Hematopoietic multipotent progenitor cell treated with erythropoietin and hydrocortisone succinate and interleukin-3 and kit ligand, for 15 days (in vitro differentiated cells): Measurements from ENCODE around the gene NOL9.
"Not testable (repeated sequence)": the region's sequence is repeated elsewhere in the genome, so short reads cannot be mapped to it uniquely, and the experiment has no call there.

ENCODE experiments used
- DNase-seq: peaks from one replicate; pipeline ENCODE4 v3.0.0-alpha.2; 2015; ENCODE audit warnings: low spot score

Gene NOL9

DNA sequence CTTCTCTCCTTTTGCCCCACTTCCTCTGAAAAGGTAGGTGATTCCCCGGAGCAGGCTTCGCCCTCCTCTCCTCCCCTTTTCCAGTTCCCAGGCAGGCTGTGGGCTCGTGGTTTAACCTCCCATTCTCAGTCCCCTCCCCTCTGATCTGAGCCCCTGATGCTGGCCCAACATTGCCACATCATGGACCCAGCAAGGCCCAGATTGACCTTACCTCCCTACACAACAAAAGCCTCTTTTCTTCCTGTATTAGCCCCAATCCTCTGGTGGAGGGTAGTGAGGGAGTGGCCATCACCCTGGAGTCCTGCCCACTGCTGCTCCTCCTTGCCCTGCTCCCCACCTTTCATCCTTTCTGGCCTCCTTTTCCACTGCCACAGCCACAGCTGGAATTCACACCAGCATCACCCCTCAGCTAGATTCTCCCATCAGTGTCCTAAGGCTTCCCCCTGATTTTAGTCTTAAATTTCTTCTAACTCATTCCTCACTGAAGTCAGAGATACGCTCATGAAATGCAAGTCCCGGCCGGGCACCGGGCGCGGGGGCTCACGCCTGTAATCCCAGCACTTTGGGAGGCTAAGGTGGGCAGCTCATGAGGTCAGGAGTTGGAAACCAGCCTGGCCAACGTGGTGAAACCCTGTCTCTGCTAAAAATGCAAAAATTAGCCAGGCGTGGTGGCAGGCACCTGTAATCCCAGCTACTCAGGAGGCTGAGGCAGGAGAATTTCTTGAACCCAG, 18.5 kb upstream of the NOL9 start:
- no peak for DNase-seq

DNA sequence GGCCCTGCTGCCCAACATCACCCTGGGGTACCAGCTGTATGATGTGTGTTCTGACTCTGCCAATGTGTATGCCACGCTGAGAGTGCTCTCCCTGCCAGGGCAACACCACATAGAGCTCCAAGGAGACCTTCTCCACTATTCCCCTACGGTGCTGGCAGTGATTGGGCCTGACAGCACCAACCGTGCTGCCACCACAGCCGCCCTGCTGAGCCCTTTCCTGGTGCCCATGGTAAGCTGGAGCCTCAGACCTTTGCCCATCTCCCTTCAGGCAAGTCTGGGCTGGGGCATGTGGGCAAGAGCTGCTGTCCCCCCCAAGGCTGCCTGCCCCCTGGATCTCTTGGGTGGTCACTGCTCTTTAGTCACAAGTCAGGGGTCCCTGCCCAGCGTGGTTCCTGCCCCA, 16.7 kb upstream of the NOL9 start:
- no peak for DNase-seq

DNA sequence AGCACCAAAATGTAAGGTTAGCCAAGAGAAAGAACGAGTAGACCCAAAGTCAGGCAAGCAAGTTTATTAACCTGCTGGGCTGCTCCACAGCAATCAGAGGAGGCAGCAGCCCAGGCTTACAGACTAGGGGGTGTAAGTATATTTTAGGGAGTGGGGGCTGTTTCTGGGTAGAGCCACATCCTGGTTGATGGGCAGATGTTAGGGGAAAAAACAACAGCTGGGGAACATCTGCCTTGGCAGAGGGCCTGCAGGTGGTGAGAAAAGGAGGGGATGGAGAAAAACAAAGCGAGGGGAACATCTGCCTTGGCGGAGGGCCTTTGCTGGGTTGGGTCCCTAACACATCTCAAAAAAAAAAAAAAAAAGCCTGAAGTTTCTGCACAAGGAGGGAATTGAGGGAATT, 15.8 kb upstream of the NOL9 start:
- no peak for DNase-seq

DNA sequence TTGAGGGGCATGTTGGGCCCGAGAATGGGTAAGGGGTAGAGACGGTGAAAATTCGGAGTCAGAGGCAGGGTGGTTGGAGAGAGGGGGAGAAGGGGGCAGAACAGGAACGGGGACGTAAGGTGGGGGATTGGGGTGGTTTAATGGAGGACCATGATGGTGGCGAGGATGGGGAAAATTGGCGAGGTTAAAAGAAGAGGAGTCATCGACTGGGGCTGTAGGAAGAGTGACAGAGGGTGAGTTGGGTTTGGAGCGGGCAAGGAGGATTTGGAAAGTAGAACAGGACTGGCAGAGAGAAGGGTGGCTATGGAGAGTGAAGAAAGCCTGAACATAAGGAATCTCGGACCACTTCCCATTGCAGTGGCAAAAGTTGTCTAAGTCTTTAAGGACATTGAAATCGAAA, 14.7 kb upstream of the NOL9 start:
- no peak for DNase-seq

DNA sequence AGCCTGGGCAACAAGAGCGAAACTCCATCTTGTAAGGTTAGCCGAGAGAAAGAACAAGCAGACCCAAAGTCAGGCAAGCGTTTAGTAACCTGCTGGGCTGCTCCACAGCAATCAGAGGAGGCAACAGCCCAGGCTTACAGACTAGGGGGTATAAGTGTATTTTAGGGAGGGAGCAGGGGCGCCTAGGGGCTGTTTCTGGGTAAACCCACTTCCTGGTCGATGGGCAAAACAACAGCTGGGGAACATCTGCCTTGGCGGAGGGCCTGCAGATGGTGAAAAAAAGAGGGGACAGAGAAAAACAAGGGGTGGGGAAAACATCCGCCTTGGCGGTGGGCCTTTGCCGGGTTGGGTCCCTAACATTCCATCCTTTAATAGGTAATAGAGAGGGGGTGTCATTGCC, 6.0 kb upstream of the NOL9 start:
- no peak for DNase-seq

DNA sequence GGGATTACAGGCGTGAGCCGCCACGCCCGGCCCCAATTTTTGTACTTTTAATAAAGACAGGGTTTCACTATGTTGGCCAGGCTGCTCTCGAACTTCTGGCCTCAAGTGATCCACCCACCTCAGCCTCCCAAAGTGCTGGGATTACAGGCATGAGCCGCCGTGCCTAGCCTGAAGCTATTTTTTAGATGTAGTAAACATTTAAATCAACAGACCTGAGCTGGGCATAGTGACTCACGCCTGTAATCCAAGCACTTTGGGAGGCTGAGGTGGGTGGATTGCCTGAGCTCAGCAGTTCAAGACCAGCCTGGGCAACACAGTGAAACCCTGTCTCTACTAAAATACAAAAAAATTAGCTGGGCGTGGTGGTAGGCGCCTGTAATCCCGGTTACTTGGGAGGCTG, 4.8 kb upstream of the NOL9 start:
- DNase-seq: not testable (repeated sequence)

DNA sequence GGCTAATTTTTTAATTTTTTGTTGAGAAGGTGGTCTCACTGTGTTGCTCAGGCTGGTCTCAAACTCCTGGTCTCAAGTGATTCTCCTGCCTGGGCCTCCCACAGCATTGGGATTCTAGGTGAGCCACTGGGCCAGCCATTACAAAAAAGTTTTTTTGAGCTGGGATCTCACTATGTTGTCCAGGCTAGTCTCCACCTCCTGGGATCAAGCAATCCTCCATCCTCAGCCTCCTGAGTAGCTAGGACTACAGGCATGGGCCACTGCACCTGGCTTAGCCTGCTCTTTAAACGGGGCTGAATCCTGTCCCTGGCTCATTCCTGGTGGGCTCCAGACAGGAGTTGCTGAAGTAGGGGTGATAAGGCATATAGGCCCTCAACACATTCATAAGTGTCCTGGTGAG, 3.3 kb upstream of the NOL9 start:
- DNase-seq: no peak

DNA sequence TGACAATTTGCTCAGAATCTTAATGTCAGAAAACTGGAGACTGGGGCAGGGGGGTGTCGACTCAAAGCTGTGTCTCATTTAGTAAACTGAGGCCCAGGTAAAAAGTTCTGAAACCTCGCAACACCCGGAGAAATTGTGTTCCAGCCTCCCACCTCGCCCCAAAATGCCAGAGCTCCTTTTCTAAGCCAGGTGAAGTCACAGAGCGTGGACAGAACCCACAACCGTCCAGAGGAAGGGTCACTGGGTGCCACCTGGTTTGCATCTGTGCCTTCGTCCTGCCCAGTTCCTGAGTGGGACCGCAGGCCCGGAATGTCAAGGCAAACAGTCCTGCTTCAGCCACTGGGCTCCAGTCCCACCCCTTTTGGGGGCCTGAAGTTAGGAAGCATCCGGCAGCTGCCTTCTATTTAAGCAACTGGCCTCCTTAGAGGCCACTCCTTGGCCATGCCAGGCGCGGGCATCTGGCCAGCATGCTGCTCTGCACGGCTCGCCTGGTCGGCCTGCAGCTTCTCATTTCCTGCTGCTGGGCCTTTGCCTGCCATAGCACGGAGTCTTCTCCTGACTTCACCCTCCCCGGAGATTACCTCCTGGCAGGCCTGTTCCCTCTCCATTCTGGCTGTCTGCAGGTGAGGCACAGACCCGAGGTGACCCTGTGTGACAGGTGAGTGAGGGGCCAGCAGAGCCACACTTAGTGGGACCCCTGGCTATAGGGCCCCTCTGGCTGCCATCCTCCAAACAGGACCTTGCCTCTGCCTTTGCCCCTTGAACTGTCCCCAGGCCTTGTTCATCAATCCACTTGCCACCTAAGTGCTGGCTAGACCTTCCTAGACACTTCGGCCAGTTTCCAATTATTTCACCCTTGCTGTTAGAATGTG, 830 bp upstream of the NOL9 start, which contains the start of gene TAS1R1:
TSS of gene TAS1R1 (plus strand) at position 401 of the 872 bp plus-strand sequence. CDS start at position 468, 67 bp downstream.
- DNase-seq: no peak

DNA sequence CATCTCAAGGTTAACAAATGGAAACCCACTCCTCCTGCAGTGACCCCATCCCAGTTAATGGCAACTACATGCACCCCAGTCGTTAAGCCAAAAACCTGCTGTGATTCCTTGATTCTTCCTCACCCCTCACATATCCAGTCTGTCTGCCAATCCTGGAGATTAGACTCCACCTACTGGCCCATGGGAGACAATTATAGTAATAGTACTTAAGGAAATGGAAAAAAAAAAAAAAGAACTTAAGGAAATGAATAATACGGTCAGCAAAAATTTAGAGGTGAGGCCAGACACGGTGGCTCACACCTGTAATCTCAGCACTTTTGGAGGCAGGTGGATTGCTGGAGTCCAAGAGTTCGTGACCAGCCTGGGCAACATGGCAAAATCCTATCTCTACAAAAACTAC, 7.0 kb downstream of the NOL9 start:
- DNase-seq: no peak

DNA sequence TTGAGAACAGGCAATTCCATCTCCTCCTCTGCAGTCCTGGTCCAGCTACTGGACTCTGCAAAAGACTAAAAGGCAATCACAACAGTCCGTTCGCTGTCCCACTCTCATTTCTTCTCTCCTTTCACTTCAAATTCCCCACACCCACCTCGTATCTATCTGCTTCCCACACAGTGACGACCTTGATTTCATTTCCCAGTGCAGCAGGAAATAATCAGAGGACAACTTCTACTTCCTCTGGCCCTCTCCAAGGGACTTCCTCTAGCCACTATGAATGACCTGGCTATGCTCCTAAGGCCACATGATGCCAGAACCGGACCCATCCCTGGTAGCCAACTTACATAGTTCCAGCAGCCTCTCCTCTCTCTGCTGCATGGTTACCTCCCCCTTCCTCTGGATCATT, 8.0 kb downstream of the NOL9 start:
- no peak for DNase-seq

DNA sequence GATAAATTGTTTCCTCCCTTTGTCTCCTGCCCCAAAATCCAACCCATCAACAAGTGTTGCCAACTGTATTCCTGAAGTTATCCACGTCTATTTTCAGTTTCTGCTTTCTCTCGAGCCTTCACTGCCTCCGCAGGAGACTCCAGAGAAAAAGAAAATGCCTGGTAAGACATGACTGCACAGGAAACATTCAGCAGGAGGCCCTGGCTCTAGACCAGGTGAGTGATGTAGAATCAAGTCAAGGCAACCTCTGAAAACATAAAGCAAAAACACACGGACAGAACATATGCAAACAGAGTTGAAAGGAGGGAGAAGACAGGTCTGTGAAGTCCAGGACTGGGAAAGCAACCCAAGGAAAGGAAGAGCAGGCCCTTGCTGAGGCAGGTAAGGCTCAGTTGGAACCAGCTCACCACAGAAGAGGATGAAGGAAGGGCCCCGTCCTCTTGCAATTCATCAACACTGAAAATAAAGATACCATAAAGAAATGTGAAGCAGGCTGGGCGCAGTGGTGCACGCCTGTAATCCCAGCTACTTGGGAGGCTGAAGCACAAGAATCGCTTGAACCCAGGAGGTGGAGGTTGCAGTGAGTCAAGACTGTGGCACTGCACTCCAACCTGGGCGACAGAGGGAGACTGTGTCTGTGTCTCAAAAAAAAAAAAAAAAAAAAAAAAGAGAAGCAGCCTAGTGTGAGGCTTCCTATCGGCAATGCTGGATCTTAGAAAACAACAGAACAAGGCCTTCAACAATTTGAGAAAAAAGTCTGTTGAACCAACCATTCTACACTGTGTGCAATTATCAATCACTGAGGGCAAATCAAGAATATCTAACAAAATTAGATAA, 8.8 kb downstream of the NOL9 start:
- no peak for DNase-seq

DNA sequence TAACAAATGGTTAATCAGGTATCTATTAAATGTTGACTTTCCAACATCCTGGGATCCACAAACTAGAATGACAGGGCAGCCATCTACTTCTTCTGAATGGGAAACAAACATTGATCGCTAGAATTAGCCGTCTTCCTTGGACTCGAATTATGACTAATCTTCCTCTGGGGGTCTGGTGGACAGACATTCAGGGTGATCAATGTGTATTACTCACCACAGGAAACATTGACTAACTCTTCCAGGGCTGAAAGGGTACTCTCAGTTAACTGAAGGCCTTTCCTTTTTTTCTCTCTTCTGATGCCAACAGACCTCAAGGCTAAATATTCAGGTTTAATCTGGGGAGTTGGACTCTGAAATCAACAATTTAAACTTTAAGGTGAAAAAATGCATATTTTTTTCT, 9.5 kb downstream of the NOL9 start:
- no peak for DNase-seq

DNA sequence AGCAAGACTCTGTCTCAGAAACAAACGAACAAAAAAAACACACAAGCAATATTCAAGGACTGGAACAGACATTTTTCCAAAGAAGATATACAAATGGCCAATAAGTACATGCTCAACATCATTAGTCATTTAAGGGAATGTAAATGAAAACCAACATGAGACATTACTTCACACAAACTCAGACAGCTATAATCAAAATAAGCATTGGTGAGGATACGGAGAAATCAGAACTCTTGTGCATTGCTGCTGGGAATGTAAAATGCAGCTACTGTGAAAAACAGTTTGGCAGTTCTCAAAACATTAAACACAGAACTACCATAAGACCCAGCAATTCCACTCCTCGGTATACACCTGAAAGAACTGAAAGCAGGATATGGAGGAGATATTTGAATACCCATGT, 15.4 kb downstream of the NOL9 start:
- no peak for DNase-seq

DNA sequence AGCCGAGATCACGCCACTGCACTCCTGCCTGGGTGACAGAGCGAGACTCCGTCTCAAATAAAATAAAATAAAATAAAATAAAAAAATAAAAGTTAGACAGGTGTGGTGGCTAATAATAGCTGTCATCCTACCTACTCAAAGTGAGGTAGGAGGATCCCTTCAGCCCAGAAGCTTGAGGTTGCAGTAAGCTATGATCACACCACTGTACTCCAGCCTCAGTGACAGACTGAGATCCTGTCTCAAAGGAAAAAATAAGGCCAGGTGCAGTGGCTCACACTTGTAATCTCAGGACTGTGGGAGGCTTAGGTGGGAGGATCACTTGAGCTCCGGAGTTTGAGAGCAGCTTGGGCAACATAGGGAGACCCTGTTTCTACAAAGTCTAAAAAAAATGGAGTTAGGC, 18.0 kb downstream of the NOL9 start:
- no peak for DNase-seq

DNA sequence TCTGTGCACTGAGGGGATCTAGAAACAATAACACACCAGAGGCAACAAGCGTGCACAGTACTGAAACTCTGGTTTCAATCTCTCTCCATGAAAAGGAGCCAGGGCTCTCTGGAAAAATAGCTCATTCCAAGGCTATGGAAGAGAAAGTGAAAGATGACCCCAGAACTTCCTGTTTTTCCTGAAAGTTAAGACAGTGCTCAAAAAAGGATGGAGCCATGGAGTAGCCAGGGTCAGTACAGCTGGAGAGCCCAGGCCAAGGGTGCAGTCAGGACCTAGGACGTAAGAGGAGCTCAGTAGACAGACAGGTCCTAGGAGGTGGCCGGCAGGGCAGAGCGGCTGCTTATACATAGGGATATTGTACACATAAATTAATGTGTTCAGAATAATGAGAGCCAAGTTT, 19.1 kb downstream of the NOL9 start:
- no peak for DNase-seq

DNA sequence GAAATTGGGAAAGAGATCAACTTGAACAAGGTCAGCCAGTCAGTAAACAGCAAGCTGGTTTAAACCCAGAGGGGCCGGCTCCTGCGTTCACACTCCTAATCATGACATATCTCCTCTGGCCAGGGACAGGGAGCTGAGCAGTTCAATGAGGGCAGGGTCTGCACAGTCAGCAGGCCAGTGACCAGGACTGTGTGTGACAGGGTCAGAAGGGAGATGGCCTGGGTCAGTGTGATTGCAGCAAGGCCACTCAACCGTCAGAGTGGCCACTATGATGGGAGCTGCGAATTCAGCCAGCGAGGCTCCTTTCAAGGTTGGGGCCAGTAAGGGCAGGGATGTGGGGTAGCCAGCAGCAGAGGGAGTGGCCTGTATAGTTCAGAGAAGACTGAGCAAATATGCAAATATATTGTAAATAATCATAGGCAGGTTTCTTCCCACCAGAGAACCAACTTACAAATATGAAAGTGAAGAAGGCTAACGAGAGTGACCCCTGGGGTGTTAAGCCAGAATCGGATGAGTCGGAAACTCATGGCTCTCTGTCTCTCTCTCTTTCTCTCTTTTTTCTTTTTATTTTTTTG, 20.0 kb downstream of the NOL9 start:
- no peak for DNase-seq

DNA sequence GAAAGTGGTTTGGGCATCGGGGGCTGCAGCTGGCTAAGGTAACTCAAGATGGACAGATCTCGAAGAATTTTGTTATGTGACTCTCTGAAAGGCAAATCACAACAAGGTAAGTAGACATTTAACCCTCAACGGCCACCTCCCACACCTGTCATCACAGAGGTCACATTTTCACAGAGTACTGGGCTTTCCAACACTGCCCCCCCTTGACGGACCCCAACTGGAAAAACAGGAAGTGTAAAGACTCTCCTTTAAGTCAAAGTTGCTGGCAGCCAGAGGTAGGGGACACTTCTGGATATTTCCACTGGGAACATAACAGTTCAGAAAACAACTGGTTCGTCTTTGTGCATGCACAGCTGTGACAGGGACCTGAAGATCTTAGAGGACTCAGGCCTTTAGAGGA, 22.3 kb downstream of the NOL9 start:
- no peak for DNase-seq

DNA sequence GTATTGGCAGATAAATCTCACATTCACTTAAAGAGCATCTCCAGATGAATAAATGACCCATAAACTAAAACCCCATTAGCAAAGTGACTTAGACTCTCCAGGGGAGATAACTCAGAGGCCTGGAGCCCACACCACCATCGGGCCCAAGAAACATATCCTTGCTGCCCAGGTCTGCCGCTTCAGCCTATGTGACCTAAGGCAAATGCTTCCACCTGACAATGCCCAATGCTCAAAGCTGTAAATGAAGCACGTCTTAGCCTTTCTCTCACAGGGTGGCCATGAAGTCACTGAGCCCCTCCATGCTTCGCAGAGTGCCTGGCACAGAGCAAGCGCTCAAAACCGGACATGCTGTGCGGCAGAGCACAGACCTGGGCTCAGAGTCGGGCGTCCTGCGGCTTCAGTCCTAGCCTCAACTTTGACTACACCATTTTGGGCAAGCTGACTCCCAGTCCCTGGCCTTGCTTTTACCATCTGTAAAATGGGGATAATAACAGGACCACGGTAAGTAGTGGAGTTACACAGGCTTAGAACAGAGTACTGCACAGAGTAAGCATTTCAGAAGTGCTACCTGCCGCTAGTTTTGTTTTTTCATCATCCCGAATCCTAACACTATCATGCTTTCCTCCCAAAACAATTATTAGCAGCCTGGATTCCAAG, 23.7 kb downstream of the NOL9 start:
- DNase-seq: no peak

DNA sequence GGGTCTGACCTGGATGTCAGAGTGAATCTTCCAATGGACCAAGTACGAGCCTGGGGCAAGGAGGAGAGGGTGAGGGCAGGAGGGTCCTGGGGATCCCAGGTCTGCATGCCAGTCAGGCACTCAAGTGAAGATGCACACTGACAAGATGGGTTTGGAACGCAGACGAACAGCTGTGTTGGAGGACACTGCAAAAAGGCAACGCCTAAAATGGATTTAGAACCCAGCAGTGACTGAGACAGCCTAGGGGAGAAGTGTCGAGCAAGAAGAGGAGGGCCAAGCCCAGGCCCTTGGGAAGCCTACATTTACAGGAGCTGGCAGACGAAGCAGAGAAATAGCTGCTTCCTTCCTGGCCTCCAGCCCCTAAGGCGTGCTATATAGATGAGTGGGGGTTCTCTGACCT, 25.8 kb downstream of the NOL9 start:
- no peak for DNase-seq

DNA sequence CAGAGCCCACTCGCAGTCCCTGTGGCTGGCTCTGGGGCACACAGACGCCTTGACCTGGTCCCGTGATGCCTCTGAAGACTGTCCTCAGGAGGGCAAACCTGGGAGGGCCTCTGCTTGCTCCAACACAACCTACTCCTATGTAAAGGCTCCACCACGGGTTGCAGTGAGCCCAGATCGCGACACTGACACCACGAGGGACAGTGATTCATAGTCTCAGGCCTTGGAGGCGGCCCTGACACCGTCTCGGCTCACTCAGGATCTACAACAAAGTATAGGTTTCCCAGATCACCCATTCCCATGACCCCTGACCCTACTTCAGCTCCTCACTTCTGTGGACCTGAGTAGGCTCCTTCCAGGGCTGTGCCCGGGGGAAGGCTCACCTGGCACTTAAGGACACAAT, 28.0 kb downstream of the NOL9 start:
- no peak for DNase-seq

DNA sequence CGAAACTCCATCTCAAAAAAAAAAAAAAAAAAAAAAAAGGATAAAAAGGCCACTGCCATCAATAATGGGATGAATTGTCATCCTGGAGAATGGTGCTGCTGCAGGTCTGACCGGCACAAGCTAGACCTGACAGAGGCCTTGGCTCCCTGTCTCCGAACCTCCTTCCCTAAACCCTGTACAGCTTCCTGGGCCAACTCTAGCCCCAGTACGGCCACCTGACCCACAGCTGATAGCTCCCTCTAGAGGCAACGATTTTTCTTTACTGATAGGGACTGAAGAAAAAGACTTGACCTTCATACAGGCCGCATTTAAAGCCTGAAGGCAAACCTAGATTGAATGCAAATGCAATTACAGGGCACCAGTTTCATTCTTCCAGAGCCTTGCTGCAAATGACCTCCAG, 30.7 kb downstream of the NOL9 start:
- DNase-seq: peak; percentile 22

DNA sequence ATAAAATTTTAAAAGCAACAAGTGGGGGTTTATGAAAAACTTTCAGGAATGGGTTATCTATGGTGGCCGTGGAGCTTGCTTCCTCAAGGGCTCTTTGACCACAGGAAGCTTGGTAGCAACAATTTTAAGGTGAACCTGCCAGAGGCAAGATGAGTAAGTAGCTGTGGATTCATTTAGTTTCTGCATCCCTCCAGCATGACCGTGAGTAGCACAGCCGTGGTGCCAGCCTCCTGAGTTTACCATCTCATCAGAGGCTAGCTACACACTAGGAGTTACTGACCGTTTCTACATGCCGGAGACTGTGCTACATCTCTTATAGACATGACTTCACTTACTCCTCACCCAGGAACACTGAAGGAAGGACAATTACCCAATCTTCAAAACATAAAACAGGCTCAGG, 32.8 kb downstream of the NOL9 start:
- DNase-seq: no peak
